ENCODE results near the gene NARS2.

- no peak for TF ChIP-seq CTCF (IDR thresholded peaks at IDR 0.05)
- TF ChIP-seq EP300 (IDR thresholded peaks at IDR 0.05; ENCODE audit: low read depth), result no peak
- no peak for TF ChIP-seq POLR2A (IDR thresholded peaks at IDR 0.05)
These were observed 106.7 kb downstream of the NARS2 start for GRCh38 chr11:78467931-78468330.

Data from transverse colon (tissue), 3 donors.